ENCODE measurements around the gene AFF2.

- TF ChIP-seq CTCF (IDR thresholded peaks at IDR 0.05) (no peak), TAF1 (IDR thresholded peaks at IDR 0.05; ENCODE audit: borderline replicate concordance, low read depth, low read length) (no peak), FOXJ3 (CRISPR knock-in tag; IDR thresholded peaks at IDR 0.05) (no peak), TEAD4 (IDR thresholded peaks at IDR 0.05; ENCODE audit: borderline replicate concordance, insufficient read depth) (no peak), EZH2phosphoT487 (IDR thresholded peaks at IDR 0.05; ENCODE audit: borderline replicate concordance, low read depth) (no peak)
These were observed 414.4 kb downstream of the AFF2 start for GRCh38 chrX:148914783-148915182.

All from SK-N-SH (cell line).